NT2/D1 (cell line): ENCODE data around the gene NBDY.

Experiments used
- DNase-seq: peaks from one replicate; pipeline ENCODE4 v3.0.0-alpha.2; 2011; ENCODE audit warnings: low read depth, low spot score
- H3K27me3 ChIP-seq: 2 replicates; pipeline ENCODE4 v1.6.0; 2011; ENCODE audit warnings: mild to moderate bottlenecking; ENCODE audit not compliant: insufficient read length, insufficient read depth
- H3K36me3 ChIP-seq: 2 replicates; pipeline ENCODE4 v1.6.1; 2011; ENCODE audit warnings: mild to moderate bottlenecking, low read length, mixed read lengths; ENCODE audit not compliant: insufficient read depth, insufficient read length
- H3K4me1 ChIP-seq: 2 replicates; pipeline ENCODE4 v1.5.1; 2011; ENCODE audit not compliant: insufficient read depth, insufficient read length
- H3K4me3 ChIP-seq: 2 replicates; pipeline ENCODE4 v1.5.1; 2011; ENCODE audit warnings: low read depth; ENCODE audit not compliant: insufficient read length
- H3K9ac ChIP-seq: 2 replicates; pipeline ENCODE4 v1.6.0; 2011; ENCODE audit warnings: low read depth; ENCODE audit not compliant: insufficient read length
- H3K9me3 ChIP-seq: 2 replicates; pipeline ENCODE4 v1.5.1; 2011; ENCODE audit warnings: mild to moderate bottlenecking, low read length; ENCODE audit not compliant: insufficient read depth
- SUZ12 ChIP-seq: IDR thresholded peaks from 2 replicates; pipeline ENCODE4 v1.6.1; 2011; ENCODE audit not compliant: insufficient read length, insufficient read depth; ENCODE audit errors: extremely low read depth
- YY1 ChIP-seq: IDR thresholded peaks from 2 replicates; pipeline ENCODE4 v1.6.1; 2011; ENCODE audit not compliant: insufficient read length, insufficient read depth
- ZNF274 ChIP-seq: IDR thresholded peaks from 2 replicates; pipeline ENCODE4 v1.6.1; 2011; ENCODE audit warnings: mild to moderate bottlenecking, low read depth, low read length

The NBDY gene

DNA sequence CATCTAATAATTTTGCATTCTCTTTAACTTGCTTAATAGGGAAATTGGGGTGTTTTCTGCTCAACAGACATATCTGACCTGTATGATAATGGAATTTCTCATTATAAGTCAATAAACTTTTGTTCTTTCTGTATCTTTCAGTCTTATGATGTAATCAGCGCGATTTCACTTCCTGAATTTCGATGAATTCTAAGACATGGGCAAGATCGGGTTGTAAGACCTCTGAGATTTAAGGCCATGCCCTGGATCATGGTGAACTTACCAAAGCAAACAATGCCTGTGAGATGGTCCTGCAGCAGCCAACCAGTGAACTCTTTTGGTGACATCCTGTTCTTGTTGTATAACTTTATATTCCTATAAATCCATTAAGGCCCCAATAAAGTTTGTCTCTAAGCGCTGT, 88.1 kb downstream of the NBDY start:
- no peaks in the 10 kb centered on the region for H3K27me3 ChIP-seq
- no peaks in the 10 kb centered on the region for H3K9me3 ChIP-seq
- H3K4me1 ChIP-seq: no peaks in the 10 kb centered on the region
- no peak overlapping the region for H3K9ac ChIP-seq
- no peak for DNase-seq
- TF ChIP-seq ZNF274: no peak
- TF ChIP-seq YY1: no peak
- no peak for TF ChIP-seq SUZ12
- H3K36me3 ChIP-seq: peaks cover 9% of the 10 kb centered on the region
- H3K4me3 ChIP-seq: no peak overlapping the region

DNA sequence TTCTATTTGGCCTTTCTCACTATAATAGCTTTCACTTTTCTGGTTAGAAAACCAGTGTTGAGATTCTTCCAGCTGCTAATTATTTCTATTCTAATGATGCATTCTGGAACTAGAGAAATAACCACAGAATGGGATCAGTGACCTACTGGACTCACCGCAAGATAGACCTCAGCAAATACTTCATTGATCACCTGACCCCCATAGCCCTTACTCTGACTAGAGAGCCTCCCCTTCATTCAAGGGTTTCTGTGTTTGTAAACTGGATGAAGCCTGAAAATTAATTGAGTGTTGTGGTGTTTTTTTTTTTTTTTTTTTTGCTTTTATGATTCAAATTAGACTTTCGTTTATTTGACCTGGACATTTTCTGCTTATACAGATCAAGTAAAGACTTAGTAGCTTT, 97.0 kb downstream of the NBDY start:
- Histone ChIP-seq H3K9me3 (no peaks in the 10 kb centered on the region), H3K9ac (no peak overlapping the region), H3K4me1 (no peaks in the 10 kb centered on the region), H3K27me3 (no peaks in the 10 kb centered on the region), H3K4me3 (no peak overlapping the region), H3K36me3 (no peaks in the 10 kb centered on the region)
- no peak for DNase-seq
- TF ChIP-seq SUZ12 (no peak), YY1 (no peak), ZNF274 (no peak)

DNA sequence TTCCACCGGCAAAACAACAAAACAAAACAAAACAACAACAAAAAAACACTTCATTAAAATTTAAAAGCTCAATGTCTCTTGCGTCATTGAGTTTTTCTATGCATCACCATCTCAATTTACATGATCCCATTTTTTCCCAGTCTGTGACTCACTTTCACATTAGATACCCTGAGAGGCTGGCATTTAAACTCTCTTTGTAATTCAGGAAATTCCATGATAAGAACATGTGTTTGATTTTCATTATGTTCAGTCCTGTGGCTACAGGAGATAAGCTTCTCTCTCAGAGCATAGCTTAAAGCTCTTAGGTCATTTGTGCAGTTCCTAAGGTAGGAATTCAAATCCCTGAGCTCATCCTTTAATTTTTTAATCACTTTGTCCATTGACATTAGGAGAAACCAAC, 104.6 kb downstream of the NBDY start:
- Histone ChIP-seq H3K9me3 (no peaks in the 10 kb centered on the region), H3K4me1 (no peaks in the 10 kb centered on the region), H3K36me3 (no peaks in the 10 kb centered on the region), H3K27me3 (no peaks in the 10 kb centered on the region), H3K4me3 (no peak overlapping the region), H3K9ac (no peak overlapping the region)
- no peak for DNase-seq
- TF ChIP-seq ZNF274 (no peak), SUZ12 (no peak), YY1 (no peak)

DNA sequence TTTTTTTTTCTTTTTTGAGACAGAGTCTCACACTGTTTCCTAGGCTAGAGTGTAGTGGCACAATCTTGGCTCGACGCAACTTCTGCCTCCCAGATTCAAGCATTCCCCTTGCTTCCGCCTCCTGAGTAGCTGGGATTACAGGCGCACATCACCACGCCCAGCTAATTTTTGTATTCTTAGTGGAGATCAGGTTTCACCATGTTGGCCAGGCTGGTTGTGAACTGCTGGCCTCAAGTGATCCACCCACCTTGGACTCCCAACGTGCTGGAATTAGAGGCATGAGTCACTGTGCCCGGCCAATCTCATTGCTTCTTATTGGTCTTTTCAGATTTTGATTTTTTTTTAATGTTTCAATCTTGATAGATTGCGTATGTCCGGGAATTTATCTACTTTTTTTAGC, 124.4 kb downstream of the NBDY start:
- Histone ChIP-seq H3K4me3 (no peak overlapping the region), H3K9me3 (peaks cover 15% of the 10 kb centered on the region; the same call in 1 of the 2 replicates), H3K4me1 (no peaks in the 10 kb centered on the region), H3K9ac (no peak overlapping the region), H3K27me3 (no peaks in the 10 kb centered on the region), H3K36me3 (no peaks in the 10 kb centered on the region)
- no peak for DNase-seq
- TF ChIP-seq ZNF274 (no peak), YY1 (no peak), SUZ12 (no peak)

DNA sequence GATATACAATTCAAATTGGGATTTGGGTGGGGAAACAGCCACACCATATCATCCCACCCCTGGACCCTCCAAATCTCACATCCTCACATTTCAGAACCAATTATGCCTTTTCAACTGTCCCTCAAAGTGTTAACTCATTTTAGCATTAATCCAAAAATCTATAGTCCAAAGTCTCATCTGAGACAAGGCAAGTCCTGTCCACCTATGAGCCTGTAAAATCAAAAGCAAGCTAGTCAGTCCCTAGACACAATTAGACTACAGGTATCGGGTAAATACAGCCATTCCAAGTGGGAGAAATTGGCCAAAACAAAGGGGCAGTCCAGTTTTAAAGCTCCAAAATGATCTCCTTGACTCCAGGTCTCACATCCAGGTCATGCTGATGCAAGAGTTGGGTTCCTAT, 128.0 kb downstream of the NBDY start:
- Histone ChIP-seq H3K36me3 (no peaks in the 10 kb centered on the region), H3K4me3 (no peak overlapping the region), H3K27me3 (no peaks in the 10 kb centered on the region), H3K4me1 (no peaks in the 10 kb centered on the region), H3K9ac (no peak overlapping the region), H3K9me3 (peaks cover 16% of the 10 kb centered on the region; the same call in 1 of the 2 replicates)
- DNase-seq: no peak
- no peak for TF ChIP-seq ZNF274

DNA sequence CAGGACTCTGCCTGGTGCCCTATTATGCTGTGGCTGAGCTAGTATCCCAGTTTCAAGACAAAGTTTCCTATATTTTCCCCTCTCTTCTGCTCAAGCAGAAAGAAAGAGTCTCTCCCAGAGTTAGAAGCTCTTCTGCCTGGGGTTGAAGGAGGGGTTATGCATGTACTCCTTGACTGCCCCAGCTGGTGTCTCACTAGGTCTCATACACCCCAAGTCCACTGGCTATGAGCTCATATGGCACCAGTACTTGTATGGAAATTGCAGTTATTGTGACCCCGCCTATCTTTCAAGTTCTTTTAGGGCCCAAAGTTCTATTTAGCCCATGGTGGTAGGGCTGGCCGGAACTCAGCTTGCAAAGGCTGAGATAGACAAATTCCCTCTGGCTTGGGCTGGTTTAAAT, 131.8 kb downstream of the NBDY start:
- Histone ChIP-seq H3K4me1 (no peaks in the 10 kb centered on the region), H3K36me3 (no peaks in the 10 kb centered on the region), H3K27me3 (no peaks in the 10 kb centered on the region), H3K9me3 (peaks cover 16% of the 10 kb centered on the region; the same call in 1 of the 2 replicates), H3K9ac (no peak overlapping the region), H3K4me3 (no peak overlapping the region)
- DNase-seq: no peak
- no peak for TF ChIP-seq ZNF274
- TF ChIP-seq SUZ12: no peak
- TF ChIP-seq YY1: no peak
